HCT116 (cell line): ENCODE data around the gene MEF2B. TPM values are rescaled to one million over a fixed set of nuclear protein-coding genes. Genes with fewer than 3 reads are reported as not detected.

Experiments used
- total RNA-seq: library from RNA; stranded (reverse); gene quantifications from one replicate; pipeline ENCODE4 v1.2.1, GENCODE V29; 2021; ENCODE audit not compliant: unreplicated experiment

Gene MEF2B
- total RNA-seq, 1 experiment from 2014 or later: 7.9 TPM

Other genes with a start within 250 kb of the MEF2B start
- 45.2 TPM for gene HOMER3, start 229.0 kb downstream of the MEF2B start, total RNA-seq
- 82.4 TPM for gene SUGP2, start 136.7 kb downstream of the MEF2B start, total RNA-seq
- gene ARMC6, start 136.7 kb downstream of the MEF2B start, total RNA-seq: 34.7 TPM
- 10.2 TPM for gene SLC25A42, start 106.3 kb downstream of the MEF2B start, total RNA-seq
- 76.0 TPM for gene TMEM161A, start 31.8 kb downstream of the MEF2B start, total RNA-seq
- gene BORCS8, start 21.9 kb upstream of the MEF2B start, total RNA-seq: 17.1 TPM
- gene RFXANK, start 22.0 kb upstream of the MEF2B start, total RNA-seq: 78.9 TPM
- gene NR2C2AP, start 33.2 kb upstream of the MEF2B start, total RNA-seq: 45.3 TPM
- gene NCAN, start 41.7 kb upstream of the MEF2B start, total RNA-seq: 0.07 TPM
- not detected for gene TM6SF2, start 103.0 kb upstream of the MEF2B start, total RNA-seq
- gene SUGP1, start 150.2 kb upstream of the MEF2B start, total RNA-seq: 47.6 TPM
- gene MAU2, start 150.6 kb upstream of the MEF2B start, total RNA-seq: 36.2 TPM
- 130 TPM for gene GATAD2A, start 235.4 kb upstream of the MEF2B start, total RNA-seq